ENCODE measurements around the gene EFCAB13. TPM values are rescaled to one million over a fixed set of nuclear protein-coding genes. Genes with fewer than 3 reads are reported as not detected.

The EFCAB13 gene
- total and polyA plus RNA-seq, 2 of the 4 experiments (the other 2 are of a cell fraction) = 0.77 to 1.4 TPM

- dilution Hi-C loops (cut with HindIII; ENCODE audit: low sequenced_read_pairs, unreplicated experiment) = no loop called here
Measured at GRCh38 chr17:47368262-47368661, 44.5 kb downstream of the EFCAB13 start.

More at GRCh38 chr17:47368262-47368661, 44.5 kb downstream of the EFCAB13 start:
- DNase-seq = no peak
- no peak overlapping the region for H3K23ac ChIP-seq (ENCODE audit: low read depth, low read length)
- no peak overlapping the region for H3K18ac ChIP-seq (ENCODE audit: low read depth, low read length)
- H3K14ac ChIP-seq (replicated peaks; ENCODE audit: low read depth, low read length) = no peak overlapping the region
- no peak overlapping the region for H4K91ac ChIP-seq (ENCODE audit: insufficient read depth, low read depth, low read length)
- H3K4me3 ChIP-seq (ENCODE audit: insufficient read depth, low read depth, low read length) = no peak overlapping the region
- no peak for ATAC-seq (ENCODE audit: low read depth)
- intact Hi-C loops (cut with micrococcal nuclease) (no loop called here), in situ Hi-C loops (cut with MboI; ENCODE audit: low sequenced_read_pairs) (no loop called here)
- H2BK120ac ChIP-seq (ENCODE audit: low read depth, low read length) = no peak overlapping the region
- no peak for TF ChIP-seq RFX5 (IDR thresholded peaks at IDR 0.05; ENCODE audit: low read depth, low read length)
- TF ChIP-seq POLR2A (IDR thresholded peaks at IDR 0.05; ENCODE audit: low read depth, low read length) = no peak
- TF ChIP-seq CHD1 (IDR thresholded peaks at IDR 0.05; ENCODE audit: low read depth, low read length) = no peak
- TF ChIP-seq BHLHE40 (IDR thresholded peaks at IDR 0.05; ENCODE audit: low read depth, low read length) = no peak
- no peak for TF ChIP-seq USF2 (IDR thresholded peaks at IDR 0.05; ENCODE audit: low read depth, low read length)
- no peak for TF ChIP-seq SMC3 (IDR thresholded peaks at IDR 0.05; ENCODE audit: low read depth, low read length)
- TF ChIP-seq FOS (IDR thresholded peaks at IDR 0.05; ENCODE audit: low read depth, low read length) = no peak
- no peak for TF ChIP-seq CTCF (conservative IDR thresholded peaks at IDR 0.05; ENCODE audit: low read depth, low read length)
- TF ChIP-seq RCOR1 (IDR thresholded peaks at IDR 0.05; ENCODE audit: insufficient replicate concordance, low read length) = no peak
- TF ChIP-seq MXI1 (IDR thresholded peaks at IDR 0.05; ENCODE audit: borderline replicate concordance, low read depth, low read length) = no peak
- TF ChIP-seq MAFK (IDR thresholded peaks at IDR 0.05; ENCODE audit: low read depth, low read length) = no peak
- no peak for TF ChIP-seq NFE2L2 (IDR thresholded peaks at IDR 0.05; ENCODE audit: low read depth, low read length)
- no peak for TF ChIP-seq ELK1 (IDR thresholded peaks at IDR 0.05; ENCODE audit: borderline replicate concordance, low read depth, low read length)
- no peak for TF ChIP-seq MAZ (IDR thresholded peaks at IDR 0.05; ENCODE audit: borderline replicate concordance, low read depth, low read length)
- no peak for TF ChIP-seq RAD21 (IDR thresholded peaks at IDR 0.05; ENCODE audit: low read length)
- no peak for TF ChIP-seq CEBPB (IDR thresholded peaks at IDR 0.05; ENCODE audit: low read depth, low read length)
- no peaks in the 10 kb centered on the region for H3K27me3 ChIP-seq (ENCODE audit: control insufficient read depth, insufficient read depth, low read length)
- no TSS peak for BruUV-seq (replicated peaks)
- no peak overlapping the region for H3K4ac ChIP-seq (ENCODE audit: low read depth, low read length)
- no peak overlapping the region for H2BK15ac ChIP-seq (ENCODE audit: low read depth, low read length)
- no peak overlapping the region for H3K56ac ChIP-seq (ENCODE audit: extremely low read depth, insufficient read depth, low read length)
- H3K27ac ChIP-seq (ENCODE audit: insufficient read depth, low read length) = no peak overlapping the region
- POLR2A ChIA-PET (ENCODE audit: unreplicated experiment) = no interaction called here
- H3K4me1 ChIP-seq (ENCODE audit: control insufficient read depth, insufficient read depth, low read length) = no peaks in the 10 kb centered on the region
- 85% methylated on average over 2 of the region's 3 CpGs; no CpG with 5 or more reads in 1 of the 2 experiments for WGBS, 2 experiments (ENCODE audit: extremely low coverage in 2 of 2, insufficient read length in 1 of 2)
- H3K9me3 ChIP-seq (ENCODE audit: control insufficient read depth, insufficient read depth, low read length) = no peaks in the 10 kb centered on the region
- no peak overlapping the region for H2BK5ac ChIP-seq (ENCODE audit: low read depth, low read length, poor library complexity, severe bottlenecking)
- H3K9me1 ChIP-seq (ENCODE audit: insufficient read depth, low read length) = no peaks in the 10 kb centered on the region
- H4K5ac ChIP-seq (ENCODE audit: low read depth, low read length) = no peak overlapping the region
- no peak overlapping the region for H3K9ac ChIP-seq (ENCODE audit: low read depth, low read length)
- no peak overlapping the region for H2BK20ac ChIP-seq (ENCODE audit: low read depth, low read length)
- no peak overlapping the region for H2AK5ac ChIP-seq (ENCODE audit: low read depth, low read length)
- no peaks in the 10 kb centered on the region for H4K20me1 ChIP-seq (ENCODE audit: insufficient read depth, low read length)
- no peaks in the 10 kb centered on the region for H3K36me3 ChIP-seq (ENCODE audit: control insufficient read depth, insufficient read depth, low read length)
- H2AFZ ChIP-seq (replicated peaks; ENCODE audit: low read length, poor library complexity) = no peak overlapping the region
- no peak overlapping the region for H3K4me2 ChIP-seq (ENCODE audit: low read depth, low read length)
- H2AK9ac ChIP-seq (replicated peaks; ENCODE audit: low read depth, low read length, poor library complexity) = no peak overlapping the region
- CTCF ChIA-PET = no interaction called here
- H3K79me1 ChIP-seq (ENCODE audit: low read depth in 1 of 2, low read length in 2 of 2) = no peaks in the 10 kb centered on the region
- H4K8ac ChIP-seq (ENCODE audit: low read depth in 2 of 2, low read length in 2 of 2) = no peak overlapping the region

All from IMR-90 (cell line).